Renal cortex interstitium (tissue), 11 donors: ENCODE data around the gene KRT80. TPM values are rescaled to one million over a fixed set of nuclear protein-coding genes. Genes with fewer than 3 reads are reported as not detected.

Experiments
- DNase-seq, 11 donors: peaks; one replicate each; pipeline ENCODE4 v3.0.0-alpha.2; 2013; ENCODE audit warnings: low read depth in 9 of 11, low spot score in 4 of 11; ENCODE audit errors: extremely low read depth in 1 of 11
- polyA plus RNA-seq, 3 donors: library from polyadenylated mRNA; unstranded; fragments of 120-200 nt; gene quantifications; one replicate each; pipeline ENCODE4 v1.2.1, GENCODE V29; 2013; ENCODE audit not compliant: insufficient read length in 3 of 3

KRT80 gene
- polyA plus RNA-seq, 3 donors = 0.52 to 1.8 (median 0.87) TPM

- DNase-seq = no peak
These were observed 39.7 kb upstream of the KRT80 start for GRCh38 chr12:52231305-52232202.

DNA sequence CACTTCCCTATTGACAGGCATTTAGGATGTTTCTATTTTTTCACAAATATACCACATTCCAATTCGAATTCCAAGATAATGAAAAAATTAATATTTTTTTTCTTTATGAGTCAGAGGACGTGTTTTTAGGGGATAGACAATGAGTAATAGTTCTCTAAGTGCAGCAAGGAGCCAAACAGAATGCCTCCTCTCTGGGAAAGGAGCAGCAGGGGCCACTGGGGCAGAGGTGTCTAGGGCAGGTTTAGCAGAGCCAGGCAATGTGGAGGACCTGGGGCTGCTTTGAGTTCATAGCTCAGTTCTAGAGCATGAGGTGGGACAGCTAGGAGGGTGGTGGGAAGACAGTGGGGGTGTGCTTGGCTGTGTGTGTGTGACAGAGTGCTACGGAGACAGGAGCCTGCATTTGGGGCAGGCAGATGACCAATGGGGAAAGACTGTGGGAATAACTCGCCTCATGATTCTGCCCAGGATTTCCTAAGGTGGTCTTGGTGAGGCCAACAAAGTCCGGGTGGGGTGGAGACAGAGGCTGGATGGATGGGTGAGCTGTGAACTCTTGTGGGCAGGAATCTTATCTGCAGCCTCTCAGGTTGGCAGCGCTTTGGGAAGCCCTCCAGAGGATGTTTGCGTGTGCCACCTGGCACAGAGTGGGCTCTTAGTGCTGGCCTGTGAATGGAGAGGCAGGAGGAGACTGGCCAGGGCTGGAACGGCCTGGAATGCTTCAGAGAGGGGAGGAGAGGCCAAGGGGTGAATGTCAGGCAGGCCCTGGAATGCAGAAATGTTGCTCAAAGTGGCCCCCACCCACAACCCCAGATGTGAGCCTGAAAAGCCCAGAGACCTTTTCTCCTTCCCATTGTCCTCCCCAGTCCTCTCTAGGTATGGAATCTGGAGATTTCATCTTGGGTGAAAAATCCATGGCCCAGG is 38.8 kb upstream of the KRT80 start:
- no peak for DNase-seq

- no peak for DNase-seq
These were observed 38.1 kb upstream of the KRT80 start for GRCh38 chr12:52229836-52230343.

DNA sequence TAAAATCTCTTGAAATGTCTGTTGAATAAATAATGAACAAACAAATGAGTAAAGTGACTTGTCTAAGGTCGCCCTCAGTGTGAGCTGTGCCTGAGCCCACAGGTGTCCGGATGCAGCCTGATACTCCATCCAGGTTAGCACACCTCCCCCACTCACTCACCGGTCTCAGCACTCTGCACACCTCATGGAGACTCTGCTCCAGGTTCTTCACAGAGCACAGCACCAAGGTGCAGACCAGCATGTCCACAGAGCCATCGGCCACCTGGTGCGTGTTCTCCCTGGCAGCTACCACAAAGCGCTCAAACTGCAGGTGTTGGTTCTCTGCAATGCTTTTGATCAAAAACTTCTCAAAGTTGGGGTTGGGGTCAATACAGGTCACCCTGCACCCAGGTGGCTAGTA is 37.1 kb upstream of the KRT80 start:
- no peak for DNase-seq

DNA sequence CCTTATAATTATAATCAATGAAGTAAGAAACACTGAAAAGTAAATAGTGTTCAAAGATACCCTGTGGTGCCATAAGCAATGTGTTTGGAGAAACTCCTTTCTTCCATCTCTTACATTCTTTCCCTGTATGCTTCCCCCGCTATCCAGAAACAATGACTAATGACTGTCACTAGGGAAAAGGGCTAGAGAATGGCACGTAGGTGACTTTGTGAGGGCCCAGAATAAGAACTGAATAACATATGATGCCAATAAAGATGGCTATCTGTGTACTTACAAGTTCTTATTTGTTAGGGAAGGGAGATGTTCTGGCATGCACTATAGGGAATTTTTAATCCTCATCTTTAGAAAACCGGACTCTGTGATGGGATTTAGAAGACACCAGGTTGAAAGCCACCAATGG is 36.6 kb upstream of the KRT80 start:
- DNase-seq = no peak

- no peak for DNase-seq
These were observed 35.9 kb upstream of the KRT80 start for GRCh38 chr12:52227606-52228166.

DNA sequence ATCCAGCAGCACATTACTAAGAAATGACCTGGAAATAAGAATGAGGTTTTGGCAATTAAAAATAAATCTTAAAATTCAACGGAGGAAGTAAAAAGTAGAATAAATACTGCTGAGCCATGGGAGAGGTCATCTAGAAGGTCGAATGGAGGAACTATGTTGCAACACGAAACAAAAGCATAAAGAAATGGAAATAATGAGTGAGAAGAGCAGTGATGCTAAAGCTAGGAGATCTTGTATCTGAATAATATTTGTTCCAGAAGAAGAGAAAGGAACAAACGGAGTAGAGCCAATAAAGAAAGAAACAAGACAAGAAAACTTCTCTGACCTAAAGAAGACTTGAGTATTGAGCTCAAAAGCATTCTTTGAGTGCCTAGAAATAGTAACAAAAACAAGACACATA is 34.6 kb upstream of the KRT80 start:
- DNase-seq = no peak

DNA sequence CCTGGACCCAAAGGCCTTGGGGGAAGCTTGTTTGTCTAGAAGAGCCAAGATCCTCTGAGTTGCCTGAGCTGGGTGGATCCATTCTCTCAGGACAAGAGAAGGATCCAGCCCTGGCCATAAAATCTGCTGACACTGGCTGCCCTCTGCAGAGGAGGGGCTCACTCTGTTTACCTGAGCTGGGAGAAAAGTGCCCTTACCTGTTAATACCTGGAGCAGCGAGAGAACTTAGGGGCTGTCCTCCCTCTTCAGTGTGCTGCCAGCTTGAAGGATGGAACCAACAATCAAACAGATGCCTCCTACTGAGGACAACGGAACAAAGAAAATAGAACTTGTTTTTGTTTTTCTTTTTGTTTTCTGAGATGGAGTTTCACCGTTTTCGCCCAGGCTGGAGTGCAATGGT is 33.9 kb upstream of the KRT80 start:
- no peak for DNase-seq

- no peak for DNase-seq
These were observed 32.3 kb upstream of the KRT80 start for GRCh38 chr12:52224151-52224550.

GRCh38 chr12:52223406-52224039 is 31.7 kb upstream of the KRT80 start:
- no peak for DNase-seq

- no peak for DNase-seq
These were observed 30.9 kb upstream of the KRT80 start for GRCh38 chr12:52222692-52223091.

- DNase-seq = no peak
These were observed 30.2 kb upstream of the KRT80 start for GRCh38 chr12:52221912-52222457.

- DNase-seq = no peak
These were observed 29.4 kb upstream of the KRT80 start for GRCh38 chr12:52221070-52221781.

- DNase-seq = no peak
These were observed 28.7 kb upstream of the KRT80 start for GRCh38 chr12:52220477-52220876.

DNA sequence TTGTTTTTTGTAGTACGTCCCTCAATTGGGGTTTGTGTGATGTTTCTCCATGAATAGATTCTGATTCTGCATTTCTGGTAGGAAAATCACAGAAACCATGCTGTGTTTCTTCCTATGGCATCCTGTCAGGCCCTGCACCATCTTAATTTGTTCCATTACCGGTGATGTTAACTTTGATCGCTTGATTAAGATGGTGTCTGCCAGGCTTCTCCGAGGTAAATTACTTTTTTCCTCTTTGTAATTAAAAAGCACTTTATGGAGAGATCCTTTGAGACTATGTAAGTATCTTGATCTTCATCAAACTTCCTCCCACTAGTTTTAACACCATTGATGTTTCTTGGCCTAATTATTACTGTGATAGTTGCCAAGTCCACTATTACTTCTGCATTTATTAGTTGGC is 26.2 kb upstream of the KRT80 start:
- no peak for DNase-seq

DNA sequence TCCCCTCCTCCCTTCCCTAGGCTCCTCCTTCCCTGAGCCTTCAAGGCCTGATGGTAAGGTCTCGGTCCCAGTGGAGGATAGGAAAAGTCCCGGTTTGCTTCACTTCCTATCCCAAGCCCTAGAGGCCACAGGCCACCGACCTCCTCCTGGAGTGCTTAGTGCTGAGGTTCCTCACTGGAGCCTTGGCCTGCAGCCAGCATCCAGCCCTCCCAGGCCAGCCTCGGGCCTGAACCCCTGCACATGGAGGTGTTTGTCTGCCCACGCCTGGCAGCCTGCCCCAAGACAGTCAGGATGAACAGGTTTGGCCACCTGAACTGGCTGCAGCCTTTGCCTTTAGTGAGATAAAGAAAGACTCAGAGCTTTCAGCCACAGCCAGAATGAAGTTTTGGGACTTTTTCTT is 25.4 kb upstream of the KRT80 start:
- no peak for DNase-seq

DNA sequence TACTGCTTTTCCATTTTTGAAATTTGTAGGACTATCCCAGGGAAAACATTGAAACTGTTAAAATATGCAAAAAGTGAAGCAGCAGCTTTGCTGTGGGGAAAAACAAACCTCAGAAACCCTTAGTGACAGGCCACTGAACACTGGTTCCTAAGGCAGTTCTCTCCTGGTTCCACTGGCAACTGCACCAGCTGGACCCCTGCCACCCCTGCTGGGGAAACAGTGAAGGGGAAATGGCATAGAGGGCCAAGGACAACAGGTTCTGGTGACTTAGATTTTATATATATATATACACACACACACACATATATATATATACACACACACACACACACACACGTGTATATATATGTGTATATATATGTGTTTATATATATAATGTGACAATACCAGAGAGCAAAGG is 25.0 kb upstream of the KRT80 start:
- DNase-seq = no peak

DNA sequence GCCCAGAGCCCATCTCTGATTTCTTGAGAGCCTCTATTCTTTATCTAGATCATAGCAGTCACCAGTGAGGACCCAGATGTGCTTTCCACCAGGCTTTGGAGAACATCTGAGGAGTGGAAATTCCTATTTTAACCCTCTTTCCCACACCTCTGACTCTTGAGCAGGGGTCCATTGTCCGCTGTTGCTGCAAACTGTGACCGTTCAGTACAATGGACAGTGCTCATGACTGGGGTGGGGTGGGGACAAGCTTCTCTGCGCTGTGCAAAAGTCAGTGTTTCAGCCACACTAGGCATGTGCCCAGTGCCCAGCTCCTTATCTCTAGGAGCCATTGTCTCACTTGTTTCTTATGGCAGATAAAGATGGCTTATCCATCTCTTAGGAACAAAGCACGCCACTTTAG is 24.3 kb upstream of the KRT80 start:
- no peak for DNase-seq
